IMR-90 (cell line): ENCODE results near the gene KLHL7. TPM values are rescaled to one million over a fixed set of nuclear protein-coding genes. Genes with fewer than 3 reads are reported as not detected.

Experiments
- ATAC-seq: fragments of 200-7000 bp; cut with Tn5 transposase; 2 replicates; pipeline ENCODE4 v1.9.1; 2020; ENCODE audit warnings: low read depth, mild to moderate bottlenecking, moderate library complexity
- BruUV-seq: library from RNA; stranded (reverse); fragments of 400-500 nt; replicated peaks from 2 replicates; lab custom pipeline; 2021; lab: Mats Ljungman, UMichigan
- CTCF ChIA-PET: fragments of 300-600 bp; formaldehyde crosslinking; extraction: SDS; loops from one replicate; lab custom pipeline; 2021; ENCODE audit warnings: antibody characterized with exemption; lab: Yijun Ruan, JAX
- POLR2A ChIA-PET: fragments of 300-600 bp; sonication (Branson Sonifier 250); formaldehyde crosslinking; loops from one replicate; lab custom pipeline; 2022; ENCODE audit warnings: antibody characterized with exemption; ENCODE audit not compliant: unreplicated experiment; lab: Charles Lee
- DNase-seq: peaks from one replicate; pipeline ENCODE4 v3.0.0; 2013
- H2AFZ ChIP-seq: replicated peaks from 2 replicates; pipeline ENCODE3; 2013; ENCODE audit warnings: low read length, mild to moderate bottlenecking; ENCODE audit not compliant: poor library complexity
- H2AK5ac ChIP-seq: 2 replicates; pipeline ENCODE4 v1.6.1; 2013; ENCODE audit warnings: low read depth, low read length, inconsistent platforms
- H2AK9ac ChIP-seq: replicated peaks from 2 replicates; pipeline ENCODE3; 2013; ENCODE audit warnings: mild to moderate bottlenecking, low read depth, low read length, moderate library complexity; ENCODE audit not compliant: poor library complexity
- H2BK120ac ChIP-seq: 2 replicates; pipeline ENCODE4 v1.6.1; 2013; ENCODE audit warnings: low read depth, low read length, inconsistent platforms
- H2BK15ac ChIP-seq: 3 replicates; pipeline ENCODE4 v1.6.1; 2013; ENCODE audit warnings: low read depth, low read length, inconsistent platforms
- H2BK20ac ChIP-seq: 2 replicates; pipeline ENCODE4 v1.6.1; 2013; ENCODE audit warnings: low read depth, mild to moderate bottlenecking, inconsistent platforms, low read length, moderate library complexity
- H2BK5ac ChIP-seq: 2 replicates; pipeline ENCODE4 v1.6.1; 2013; ENCODE audit warnings: mild to moderate bottlenecking, low read depth, low read length, inconsistent platforms; ENCODE audit not compliant: poor library complexity, severe bottlenecking
- H3K14ac ChIP-seq: replicated peaks from 2 replicates; pipeline ENCODE4 v1.6.1; 2013; ENCODE audit warnings: low read depth, low read length, inconsistent platforms
- H3K18ac ChIP-seq: 2 replicates; pipeline ENCODE4 v1.6.1; 2013; ENCODE audit warnings: low read depth, low read length, control low read depth
- H3K23ac ChIP-seq: 2 replicates; pipeline ENCODE4 v1.6.1; 2013; ENCODE audit warnings: low read depth, low read length, inconsistent platforms
- H3K27ac ChIP-seq: 2 replicates; pipeline ENCODE4 v1.5.1; 2013; ENCODE audit warnings: mild to moderate bottlenecking, control low read depth, low read length; ENCODE audit not compliant: insufficient read depth
- H3K27me3 ChIP-seq: 2 replicates; pipeline ENCODE4 v1.6.1; 2013; ENCODE audit warnings: low read length; ENCODE audit not compliant: control insufficient read depth, insufficient read depth
- H3K36me3 ChIP-seq: 2 replicates; pipeline ENCODE4 v1.6.1; 2013; ENCODE audit warnings: low read length, mixed read lengths; ENCODE audit not compliant: control insufficient read depth, insufficient read depth
- H3K4ac ChIP-seq: 2 replicates; pipeline ENCODE4 v1.6.1; 2013; ENCODE audit warnings: low read depth, low read length, inconsistent platforms
- H3K4me1 ChIP-seq: 2 replicates; pipeline ENCODE4 v1.6.1; 2013; ENCODE audit warnings: low read length, mixed read lengths; ENCODE audit not compliant: control insufficient read depth, insufficient read depth
- H3K4me2 ChIP-seq: 2 replicates; pipeline ENCODE4 v1.6.1; 2013; ENCODE audit warnings: low read depth, mild to moderate bottlenecking, control low read depth, low read length, moderate library complexity
- H3K4me3 ChIP-seq: 2 replicates; pipeline ENCODE4 v1.5.1; 2013; ENCODE audit warnings: low read depth, mild to moderate bottlenecking, control low read depth, low read length, moderate library complexity; ENCODE audit not compliant: insufficient read depth
- H3K56ac ChIP-seq: 2 replicates; pipeline ENCODE4 v1.6.1; 2013; ENCODE audit warnings: low read length, inconsistent platforms; ENCODE audit not compliant: insufficient read depth; ENCODE audit errors: extremely low read depth
- H3K79me1 ChIP-seq, 2 experiments: 2 replicates each; pipeline ENCODE4 v1.6.1; 2013; ENCODE audit warnings: low read length in 2 of 2, inconsistent platforms in 1 of 2, low read depth in 1 of 2
- H3K9ac ChIP-seq: 2 replicates; pipeline ENCODE4 v1.6.1; 2013; ENCODE audit warnings: low read depth, low read length, control low read depth
- H3K9me1 ChIP-seq: 2 replicates; pipeline ENCODE4 v1.6.1; 2013; ENCODE audit warnings: low read length, inconsistent platforms; ENCODE audit not compliant: insufficient read depth
- H3K9me3 ChIP-seq: 2 replicates; pipeline ENCODE4 v1.6.1; 2013; ENCODE audit warnings: low read length; ENCODE audit not compliant: control insufficient read depth, insufficient read depth
- H4K20me1 ChIP-seq: 2 replicates; pipeline ENCODE4 v1.6.1; 2013; ENCODE audit warnings: low read length, inconsistent platforms; ENCODE audit not compliant: insufficient read depth
- H4K5ac ChIP-seq: 2 replicates; pipeline ENCODE4 v1.6.1; 2013; ENCODE audit warnings: mild to moderate bottlenecking, low read depth, low read length, control low read depth
- H4K8ac ChIP-seq, 2 experiments: 2 replicates each; pipeline ENCODE4 v1.6.1; 2013; ENCODE audit warnings: low read depth in 2 of 2, low read length in 2 of 2, control low read depth in 1 of 2, inconsistent platforms in 1 of 2
- H4K91ac ChIP-seq: 2 replicates; pipeline ENCODE4 v1.6.1; 2013; ENCODE audit warnings: low read depth, low read length, inconsistent platforms; ENCODE audit not compliant: insufficient read depth
- BHLHE40 ChIP-seq: fragments of 150-350 bp; IDR thresholded peaks from 2 replicates; pipeline ENCODE4 v1.6.1; 2016; ENCODE audit warnings: mild to moderate bottlenecking, low read depth, low read length
- CEBPB ChIP-seq: IDR thresholded peaks from 2 replicates; pipeline ENCODE4 v1.6.1; 2012; ENCODE audit warnings: low read depth, low read length, improper control_type of control experiment
- CHD1 ChIP-seq: IDR thresholded peaks from 2 replicates; pipeline ENCODE4 v1.6.1; 2012; ENCODE audit warnings: low read depth, low read length, improper control_type of control experiment
- FOS ChIP-seq: fragments of 150-350 bp; IDR thresholded peaks from 2 replicates; pipeline ENCODE4 v1.6.1; 2016; ENCODE audit warnings: low read depth, low read length
- MAFK ChIP-seq: IDR thresholded peaks from 2 replicates; pipeline ENCODE4 v1.6.1; 2012; ENCODE audit warnings: low read depth, low read length, improper control_type of control experiment
- MAZ ChIP-seq: IDR thresholded peaks from 2 replicates; pipeline ENCODE4 v1.6.1; 2012; ENCODE audit warnings: low read depth, mild to moderate bottlenecking, low read length, improper control_type of control experiment, moderate library complexity, borderline replicate concordance
- MXI1 ChIP-seq: IDR thresholded peaks from 2 replicates; pipeline ENCODE4 v1.6.1; 2012; ENCODE audit warnings: low read depth, mild to moderate bottlenecking, low read length, moderate library complexity, borderline replicate concordance
- NFE2L2 ChIP-seq: fragments of 150-350 bp; IDR thresholded peaks from 2 replicates; pipeline ENCODE4 v1.6.1; 2016; ENCODE audit warnings: low read depth, mild to moderate bottlenecking, low read length
- POLR2A ChIP-seq: IDR thresholded peaks from 2 replicates; pipeline ENCODE4 v1.6.1; 2012; ENCODE audit warnings: mild to moderate bottlenecking, low read depth, low read length
- RAD21 ChIP-seq: IDR thresholded peaks from 2 replicates; pipeline ENCODE4 v1.6.1; 2012; ENCODE audit warnings: low read length, improper control_type of control experiment
- RCOR1 ChIP-seq: IDR thresholded peaks from 2 replicates; pipeline ENCODE4 v1.6.1; 2012; ENCODE audit warnings: mild to moderate bottlenecking, low read length, improper control_type of control experiment; ENCODE audit not compliant: insufficient replicate concordance
- RFX5 ChIP-seq: IDR thresholded peaks from 2 replicates; pipeline ENCODE4 v1.8.0; 2012; ENCODE audit warnings: low read depth, mild to moderate bottlenecking, low read length, moderate library complexity
- SMC3 ChIP-seq: fragments of 150-350 bp; IDR thresholded peaks from 2 replicates; pipeline ENCODE4 v1.6.1; 2016; ENCODE audit warnings: low read depth, mild to moderate bottlenecking, antibody characterized with exemption, low read length, moderate library complexity
- WGBS, 2 experiments: methylation state at CpG; one replicate each; pipeline versions ENCODE4 v1.1.5 to v1.1.7; 2013; ENCODE audit warnings: missing lambda C conversion rate in 2 of 2; ENCODE audit not compliant: insufficient read length in 1 of 2; ENCODE audit errors: extremely low coverage in 2 of 2; 5-methylcytosine and 5-hydroxymethylcytosine counted together
- dilution Hi-C: fragments of 300-500 bp; cut with HindIII; formaldehyde crosslinking; loops from one replicate; pipeline ENCODE4 v1.14.3; 2018; ENCODE audit warnings: low sequenced_read_pairs; ENCODE audit not compliant: unreplicated experiment
- in situ Hi-C: fragments of 300-500 bp; cut with MboI; formaldehyde crosslinking; loops from 3 replicates; pipeline ENCODE4 v1.14.3; 2019; ENCODE audit warnings: low sequenced_read_pairs, inconsistent platforms, mixed read lengths
- intact Hi-C: fragments of 100-400 bp; cut with micrococcal nuclease; formaldehyde crosslinking; loops from 2 replicates; pipeline ENCODE4 v1.10.0; 2022
- polyA plus RNA-seq, 3 experiments: library from polyadenylated mRNA; depleted of rRNA; stranded (reverse); fragments of >200 nt; gene quantifications; 2 replicates each; pipeline ENCODE4 v1.2.3, GENCODE V29; 2012; ENCODE audit warnings: low replicate concordance in 1 of 3
- total RNA-seq: library from RNA; depleted of rRNA; stranded (reverse); fragments of >200 nt; gene quantifications from 2 replicates; pipeline ENCODE4 v1.2.3, GENCODE V29; 2012
- TF ChIP-seq, protein P1 (sequence below): fragments of 150-350 bp; IDR thresholded peaks from 2 replicates; pipeline ENCODE4 v1.6.1; 2016; ENCODE audit warnings: low read depth, mild to moderate bottlenecking, low read length, moderate library complexity, borderline replicate concordance
- TF ChIP-seq, protein P2 (sequence below): conservative IDR thresholded peaks from 2 replicates; pipeline ENCODE4 v1.5.1; 2012; ENCODE audit warnings: mild to moderate bottlenecking, low read depth, low read length, improper control_type of control experiment
- TF ChIP-seq, protein P3 (sequence below): fragments of 150-350 bp; IDR thresholded peaks from 2 replicates; pipeline ENCODE4 v1.6.1; 2017; ENCODE audit warnings: mild to moderate bottlenecking, antibody characterized with exemption, low read length, low read depth

Gene KLHL7
- total and polyA plus RNA-seq, 2 of the 4 experiments (the other 2 are of a cell fraction) = 24.6 to 29.2 TPM

DNA sequence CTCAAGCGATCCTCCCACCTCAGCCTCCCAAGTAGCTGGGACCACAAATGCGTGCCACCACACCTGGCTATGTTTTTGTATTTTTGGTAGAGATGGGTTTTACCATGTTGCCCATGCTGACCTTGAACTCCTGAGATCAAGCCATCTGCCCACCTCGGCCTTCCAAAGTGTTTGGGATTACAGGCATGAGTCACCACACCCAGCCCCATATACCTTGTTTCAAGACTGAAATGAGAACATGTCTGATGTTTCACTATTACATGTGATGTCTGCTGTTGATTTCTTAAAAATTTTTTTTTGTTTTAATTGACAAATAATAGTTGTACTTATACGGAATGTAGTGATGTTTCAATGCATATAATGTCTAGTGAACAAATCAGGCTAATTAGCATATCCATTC lies 14.5 kb downstream of the KLHL7 start:
- ATAC-seq (no peak), DNase-seq (no peak)
- intact Hi-C loops = no loop called here
- no peak overlapping the region for H4K8ac ChIP-seq
- H2BK5ac ChIP-seq = no peak overlapping the region
- H3K4ac ChIP-seq = no peak overlapping the region
- no peak overlapping the region for H3K18ac ChIP-seq
- no peak overlapping the region for H3K4me3 ChIP-seq
- ChIA-PET POLR2A (no interaction called here), CTCF (interaction anchor here (0.6 kb wide), 1 partner anchor 29 kb away, joined by 3 read pairs; no protein-coding TSS in a partner anchor)
- H3K27me3 ChIP-seq = no peaks in the 10 kb centered on the region
- WGBS, 2 experiments = no CpG with 5 or more reads among the region's 4 CpGs
- TF ChIP-seq BHLHE40 (no peak), CEBPB (no peak), POLR2A (no peak), CHD1 (no peak), NFE2L2 (no peak), FOS (no peak), MAZ (no peak), RFX5 (no peak), MAFK (no peak), RAD21 (no peak), MXI1 (no peak), SMC3 (no peak), RCOR1 (no peak)
- TF ChIP-seq, protein P1, sequence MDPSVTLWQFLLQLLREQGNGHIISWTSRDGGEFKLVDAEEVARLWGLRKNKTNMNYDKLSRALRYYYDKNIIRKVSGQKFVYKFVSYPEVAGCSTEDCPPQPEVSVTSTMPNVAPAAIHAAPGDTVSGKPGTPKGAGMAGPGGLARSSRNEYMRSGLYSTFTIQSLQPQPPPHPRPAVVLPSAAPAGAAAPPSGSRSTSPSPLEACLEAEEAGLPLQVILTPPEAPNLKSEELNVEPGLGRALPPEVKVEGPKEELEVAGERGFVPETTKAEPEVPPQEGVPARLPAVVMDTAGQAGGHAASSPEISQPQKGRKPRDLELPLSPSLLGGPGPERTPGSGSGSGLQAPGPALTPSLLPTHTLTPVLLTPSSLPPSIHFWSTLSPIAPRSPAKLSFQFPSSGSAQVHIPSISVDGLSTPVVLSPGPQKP = no peak
- TF ChIP-seq, protein P2, sequence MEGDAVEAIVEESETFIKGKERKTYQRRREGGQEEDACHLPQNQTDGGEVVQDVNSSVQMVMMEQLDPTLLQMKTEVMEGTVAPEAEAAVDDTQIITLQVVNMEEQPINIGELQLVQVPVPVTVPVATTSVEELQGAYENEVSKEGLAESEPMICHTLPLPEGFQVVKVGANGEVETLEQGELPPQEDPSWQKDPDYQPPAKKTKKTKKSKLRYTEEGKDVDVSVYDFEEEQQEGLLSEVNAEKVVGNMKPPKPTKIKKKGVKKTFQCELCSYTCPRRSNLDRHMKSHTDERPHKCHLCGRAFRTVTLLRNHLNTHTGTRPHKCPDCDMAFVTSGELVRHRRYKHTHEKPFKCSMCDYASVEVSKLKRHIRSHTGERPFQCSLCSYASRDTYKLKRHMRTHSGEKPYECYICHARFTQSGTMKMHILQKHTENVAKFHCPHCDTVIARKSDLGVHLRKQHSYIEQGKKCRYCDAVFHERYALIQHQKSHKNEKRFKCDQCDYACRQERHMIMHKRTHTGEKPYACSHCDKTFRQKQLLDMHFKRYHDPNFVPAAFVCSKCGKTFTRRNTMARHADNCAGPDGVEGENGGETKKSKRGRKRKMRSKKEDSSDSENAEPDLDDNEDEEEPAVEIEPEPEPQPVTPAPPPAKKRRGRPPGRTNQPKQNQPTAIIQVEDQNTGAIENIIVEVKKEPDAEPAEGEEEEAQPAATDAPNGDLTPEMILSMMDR = no peak
- TF ChIP-seq, protein P3, sequence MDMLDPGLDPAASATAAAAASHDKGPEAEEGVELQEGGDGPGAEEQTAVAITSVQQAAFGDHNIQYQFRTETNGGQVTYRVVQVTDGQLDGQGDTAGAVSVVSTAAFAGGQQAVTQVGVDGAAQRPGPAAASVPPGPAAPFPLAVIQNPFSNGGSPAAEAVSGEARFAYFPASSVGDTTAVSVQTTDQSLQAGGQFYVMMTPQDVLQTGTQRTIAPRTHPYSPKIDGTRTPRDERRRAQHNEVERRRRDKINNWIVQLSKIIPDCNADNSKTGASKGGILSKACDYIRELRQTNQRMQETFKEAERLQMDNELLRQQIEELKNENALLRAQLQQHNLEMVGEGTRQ = no peak
- in situ Hi-C loops = no loop called here
- no peak overlapping the region for H3K56ac ChIP-seq
- no peak overlapping the region for H2AK9ac ChIP-seq
- H2BK15ac ChIP-seq = no peak overlapping the region
- H3K36me3 ChIP-seq = 0 out of 2 replicates have a peak, but pooled peaks cover 6% of the 10 kb centered on the region
- no peak overlapping the region for H2BK20ac ChIP-seq
- H3K23ac ChIP-seq = no peak overlapping the region
- H3K9me1 ChIP-seq = no peaks in the 10 kb centered on the region; the same call in 1 of the 2 replicates
- H2AK5ac ChIP-seq = no peak overlapping the region
- peaks cover 23 to 50% of the 10 kb centered on the region in 2 experiments for H3K79me1 ChIP-seq
- no peak overlapping the region for H4K5ac ChIP-seq
- no TSS peak for BruUV-seq
- dilution Hi-C loops = no loop called here
- H3K27ac ChIP-seq = no peak overlapping the region
- no peak overlapping the region for H2AFZ ChIP-seq
- H3K4me1 ChIP-seq = peaks cover 3% of the 10 kb centered on the region; the same call in 1 of the 2 replicates
- no peak overlapping the region for H2BK120ac ChIP-seq
- H3K9me3 ChIP-seq = no peaks in the 10 kb centered on the region
- H3K9ac ChIP-seq = no peak overlapping the region
- no peak overlapping the region for H3K14ac ChIP-seq
- H4K20me1 ChIP-seq = 0 out of 2 replicates have a peak, but pooled peaks cover 8% of the 10 kb centered on the region
- no peak overlapping the region for H3K4me2 ChIP-seq
- no peak overlapping the region for H4K91ac ChIP-seq
